H1 (cell line): Measurements from ENCODE around the gene KDELR1.

Experiments
- CEBPB ChIP-seq: IDR thresholded peaks from 2 replicates; pipeline ENCODE4 v1.6.1; 2012; ENCODE audit warnings: low read depth, low read length
- CTBP2 ChIP-seq: IDR thresholded peaks from 2 replicates; pipeline ENCODE4 v1.7.0; 2011; ENCODE audit warnings: borderline replicate concordance, mild to moderate bottlenecking, moderate library complexity, mixed read lengths, low read length; ENCODE audit not compliant: insufficient read depth, insufficient read length
- CTCF ChIP-seq, 3 experiments: IDR thresholded peaks; 1 replicate in 2 of 3; 2 replicates in 1 of 3; pipeline versions ENCODE4 v1.5.1 to v1.6.1; 2011; ENCODE audit warnings: low read length in 3 of 3, mild to moderate bottlenecking in 3 of 3, inconsistent platforms in 2 of 3, low read depth in 1 of 3, moderate library complexity in 1 of 3; ENCODE audit not compliant: insufficient read depth in 1 of 3; ENCODE audit errors: control extremely low read depth in 1 of 3
- EP300 ChIP-seq, 2 experiments: IDR thresholded peaks; 1 replicate in 1 of 2; 2 replicates in 1 of 2; pipeline ENCODE4 v1.6.1; 2011 to 2012; ENCODE audit warnings: low read depth in 2 of 2, low read length in 2 of 2, mild to moderate bottlenecking in 2 of 2, borderline replicate concordance in 1 of 2, inconsistent platforms in 1 of 2, moderate library complexity in 1 of 2
- EZH2 ChIP-seq: fragments of 200-600 bp; sonication (generic); IDR thresholded peaks from 2 replicates; pipeline ENCODE4 v1.7.1; 2012; ENCODE audit warnings: low read depth, mild to moderate bottlenecking, moderate library complexity, low read length, inconsistent platforms; ENCODE audit not compliant: severe bottlenecking
- JUN ChIP-seq: IDR thresholded peaks from 2 replicates; pipeline ENCODE4 v1.6.1; 2011; ENCODE audit warnings: low read depth, mild to moderate bottlenecking, improper control_type of control experiment, low read length
- MAFK ChIP-seq: IDR thresholded peaks from 2 replicates; pipeline ENCODE4 v1.6.1; 2012; ENCODE audit warnings: low read depth, mild to moderate bottlenecking, improper control_type of control experiment, low read length
- MAX ChIP-seq: IDR thresholded peaks from 2 replicates; pipeline ENCODE4 v1.6.1; 2012; ENCODE audit warnings: inconsistent platforms
- NRF1 ChIP-seq: IDR thresholded peaks from 2 replicates; pipeline ENCODE4 v1.6.1; 2011; ENCODE audit warnings: mild to moderate bottlenecking, low read depth, low read length, improper control_type of control experiment
- POLR2A ChIP-seq, 2 experiments: IDR thresholded peaks; 1 replicate in 1 of 2; 2 replicates in 1 of 2; pipeline ENCODE4 v1.6.1; 2011; ENCODE audit warnings: low read depth in 2 of 2, low read length in 2 of 2, mild to moderate bottlenecking in 2 of 2; ENCODE audit errors: control extremely low read depth in 1 of 2
- RFX5 ChIP-seq: IDR thresholded peaks from 2 replicates; pipeline ENCODE4 v1.6.1; 2011; ENCODE audit warnings: low read depth, low read length, improper control_type of control experiment, borderline replicate concordance
- RNF2 ChIP-seq: fragments of 200-900, 300-1000 bp; sonication (generic); IDR thresholded peaks from 2 replicates; pipeline ENCODE4 v1.7.1; 2016; ENCODE audit warnings: borderline replicate concordance, low read depth, mild to moderate bottlenecking, antibody characterized with exemption, low read length; ENCODE audit not compliant: poor library complexity, severe bottlenecking; ENCODE audit errors: missing control alignments
- YY1 ChIP-seq: IDR thresholded peaks from 2 replicates; pipeline ENCODE4 v1.6.1; 2011; ENCODE audit warnings: low read depth, mild to moderate bottlenecking, low read length

- TF ChIP-seq YY1: no peak
- TF ChIP-seq CTCF (IDR thresholded peaks at IDR 0.05; ENCODE audit: control extremely low read depth in 1 of 3, insufficient read depth in 1 of 3, low read depth in 1 of 3, low read length in 3 of 3): no peak
- TF ChIP-seq MAFK: no peak
- no peak for TF ChIP-seq RNF2
- TF ChIP-seq CTBP2: no peak
- no peak for TF ChIP-seq EP300 (IDR thresholded peaks at IDR 0.05; ENCODE audit: borderline replicate concordance in 1 of 2, low read depth in 2 of 2, low read length in 2 of 2)
- TF ChIP-seq POLR2A (IDR thresholded peaks at IDR 0.05; ENCODE audit: control extremely low read depth in 1 of 2, low read depth in 2 of 2, low read length in 2 of 2): peak in 1 of 2 experiments; percentile 70; a peak in 1 of 3 replicates
- no peak for TF ChIP-seq JUN
- no peak for TF ChIP-seq MAX
- TF ChIP-seq RFX5: no peak
- TF ChIP-seq NRF1: no peak
- TF ChIP-seq CEBPB: no peak
- no peak for TF ChIP-seq EZH2
These were observed 27.9 kb downstream of the KDELR1 start for GRCh38 chr19:48363500-48363809.
